ENCODE results near the gene SYNJ2. TPM values are rescaled to one million over a fixed set of nuclear protein-coding genes. Genes with fewer than 3 reads are reported as not detected.

SYNJ2 gene
- polyA plus RNA-seq, 2 of the 4 experiments (the other 2 are of a cell fraction): 22.3 to 26.5 TPM

DNA sequence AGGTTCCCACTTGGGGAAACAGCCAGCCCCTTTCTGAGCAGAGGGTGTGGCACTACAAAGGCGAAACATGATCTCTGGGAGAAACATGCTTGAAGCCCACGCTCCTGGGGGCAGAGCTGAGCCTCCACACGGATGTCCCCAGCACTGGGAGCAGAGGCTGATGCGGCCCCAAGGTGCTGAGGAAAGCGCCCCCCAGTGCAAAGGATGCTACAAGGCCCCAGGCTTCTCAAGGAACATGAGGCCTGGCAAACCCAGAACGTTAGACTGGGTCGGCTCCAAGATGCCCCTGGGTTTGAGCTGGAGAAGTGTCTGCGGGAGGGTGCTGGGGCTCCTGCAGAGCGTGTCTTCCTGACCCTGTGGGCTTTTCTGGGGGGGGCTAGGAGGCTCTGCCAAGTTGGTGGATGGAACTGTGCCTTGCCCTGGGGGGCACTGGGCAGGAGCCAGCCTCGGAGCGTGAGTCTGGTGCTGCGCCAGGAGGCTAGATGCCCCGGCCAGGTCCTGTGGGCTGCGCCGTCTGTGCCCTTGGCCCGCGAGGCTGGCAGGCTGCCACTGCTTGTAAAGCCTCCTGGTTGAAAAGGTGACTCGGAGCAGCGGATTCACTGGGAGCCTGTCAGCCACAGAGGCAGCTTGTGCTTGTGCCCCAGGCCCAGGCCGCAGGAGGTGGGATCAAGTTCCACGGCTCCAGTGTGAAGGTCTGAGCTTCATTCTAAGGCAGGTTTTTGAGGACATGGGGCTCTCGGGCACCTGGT, 8.1 kb downstream of the SYNJ2 start:
- TF ChIP-seq FOXS1 (CRISPR knock-in tag; IDR thresholded peaks at IDR 0.05) (no peak), EP300 (IDR thresholded peaks at IDR 0.05) (peak in 1 of 2 experiments; percentile 20; a peak in 1 of 5 replicates)
- TF ChIP-seq, protein P1, sequence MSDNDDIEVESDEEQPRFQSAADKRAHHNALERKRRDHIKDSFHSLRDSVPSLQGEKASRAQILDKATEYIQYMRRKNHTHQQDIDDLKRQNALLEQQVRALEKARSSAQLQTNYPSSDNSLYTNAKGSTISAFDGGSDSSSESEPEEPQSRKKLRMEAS (IDR thresholded peaks at IDR 0.05): 0 out of 2 replicates have a peak, but pooled peaks have one; percentile 27
- Histone ChIP-seq H3K9me3 (no peaks in the 10 kb centered on the region), H3K4me2 (peak overlapping the region; percentile 87), H3K4me3 (0 out of 3 replicates have a peak overlapping the region, but pooled peaks have one; percentile 11), H3K27ac (peak overlapping the region; percentile 78 to 82), H3K4me1 (peaks cover 84% of the 10 kb centered on the region)
- peak; percentile 65 to 68 for ATAC-seq
- WGBS (ENCODE audit: missing lambda C conversion rate): 12% methylated on average over 7 of the region's 22 CpGs
- POLR2A ChIA-PET: no interaction called here
- CTCF ChIA-PET: interaction anchor here (1.1 to 2.1 kb wide), 3 partner anchors 10 to 82 kb away, joined by 3 to 10 read pairs (median 3); no protein-coding TSS in a partner anchor
- FAIRE-seq: no peak
- DNase-seq (ENCODE audit: low read depth in 1 of 2, low spot score in 1 of 2): peak in 1 of 2 experiments; percentile 50

DNA sequence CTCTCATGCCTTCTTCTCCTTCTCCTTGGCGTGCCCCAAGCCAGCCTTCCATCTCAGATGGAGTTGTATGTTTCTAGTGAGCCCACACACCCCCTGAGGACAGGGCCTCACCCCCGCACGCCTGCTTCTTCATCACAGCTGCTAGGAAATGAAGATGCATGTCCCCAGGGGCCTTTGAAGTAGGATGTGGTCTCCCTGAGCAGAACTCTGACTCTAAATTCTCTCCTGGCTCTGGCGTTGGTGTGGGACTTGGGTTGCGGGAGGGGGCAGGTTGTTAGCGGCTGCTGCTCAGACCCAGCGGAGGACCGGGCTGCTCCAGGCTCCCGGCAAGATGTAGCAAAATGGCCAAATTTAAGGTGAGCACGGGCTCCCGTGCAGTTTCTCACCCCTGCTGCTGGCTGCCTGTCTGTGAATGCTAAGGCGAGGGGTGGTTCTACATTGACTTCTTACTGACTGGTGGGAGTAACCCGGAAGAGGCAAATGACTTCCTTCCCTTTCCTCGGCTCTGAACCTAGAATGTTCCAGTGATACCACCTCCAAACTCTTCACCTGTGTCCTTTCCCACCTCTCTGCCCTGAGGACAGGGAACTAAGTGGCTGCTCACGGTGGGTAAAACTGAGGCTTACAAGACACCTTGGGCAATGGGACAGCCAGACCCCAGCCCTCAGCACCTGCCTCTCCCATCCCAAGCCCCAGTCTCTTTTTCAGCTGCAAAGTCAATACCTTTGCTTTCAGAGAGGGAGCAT, 8.8 kb downstream of the SYNJ2 start:
- peaks cover 80% of the 10 kb centered on the region for H3K4me1 ChIP-seq
- 77% methylated on average over 9 of the region's 15 CpGs for whole genome bisulfite sequencing (ENCODE audit: missing lambda C conversion rate)
- no peak overlapping the region for H3K4me3 ChIP-seq
- ChIA-PET CTCF (interaction anchor here (1.0 to 1.5 kb wide), 4 partner anchors 9 to 50 kb away, joined by 3 to 5 read pairs (median 3); no protein-coding TSS in a partner anchor), POLR2A (no interaction called here)
- H3K9me3 ChIP-seq: no peaks in the 10 kb centered on the region
- peak overlapping the region; percentile 78 to 82 for H3K27ac ChIP-seq
- no peak for DNase-seq (ENCODE audit: low read depth in 1 of 2, low spot score in 1 of 2)
- TF ChIP-seq EHF (CRISPR knock-in tag; IDR thresholded peaks at IDR 0.05) (no peak), HEYL (CRISPR knock-in tag; IDR thresholded peaks at IDR 0.05) (no peak), POLR2AphosphoS2 (conservative IDR thresholded peaks at IDR 0.05; ENCODE audit: low read length) (no peak), POLR2A (IDR thresholded peaks at IDR 0.05; ENCODE audit: low read length) (no peak), CHD2 (IDR thresholded peaks at IDR 0.05; ENCODE audit: low read length, partially characterized antibody) (no peak)
- TF ChIP-seq, protein P2, sequence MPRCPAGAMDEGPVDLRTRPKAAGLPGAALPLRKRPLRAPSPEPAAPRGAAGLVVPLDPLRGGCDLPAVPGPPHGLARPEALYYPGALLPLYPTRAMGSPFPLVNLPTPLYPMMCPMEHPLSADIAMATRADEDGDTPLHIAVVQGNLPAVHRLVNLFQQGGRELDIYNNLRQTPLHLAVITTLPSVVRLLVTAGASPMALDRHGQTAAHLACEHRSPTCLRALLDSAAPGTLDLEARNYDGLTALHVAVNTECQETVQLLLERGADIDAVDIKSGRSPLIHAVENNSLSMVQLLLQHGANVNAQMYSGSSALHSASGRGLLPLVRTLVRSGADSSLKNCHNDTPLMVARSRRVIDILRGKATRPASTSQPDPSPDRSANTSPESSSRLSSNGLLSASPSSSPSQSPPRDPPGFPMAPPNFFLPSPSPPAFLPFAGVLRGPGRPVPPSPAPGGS (IDR thresholded peaks at IDR 0.05): no peak
- H3K4me2 ChIP-seq: peak overlapping the region; percentile 87
- FAIRE-seq: no peak
- ATAC-seq: peak in 1 of 2 experiments; percentile 18; a peak in 1 of 6 replicates

DNA sequence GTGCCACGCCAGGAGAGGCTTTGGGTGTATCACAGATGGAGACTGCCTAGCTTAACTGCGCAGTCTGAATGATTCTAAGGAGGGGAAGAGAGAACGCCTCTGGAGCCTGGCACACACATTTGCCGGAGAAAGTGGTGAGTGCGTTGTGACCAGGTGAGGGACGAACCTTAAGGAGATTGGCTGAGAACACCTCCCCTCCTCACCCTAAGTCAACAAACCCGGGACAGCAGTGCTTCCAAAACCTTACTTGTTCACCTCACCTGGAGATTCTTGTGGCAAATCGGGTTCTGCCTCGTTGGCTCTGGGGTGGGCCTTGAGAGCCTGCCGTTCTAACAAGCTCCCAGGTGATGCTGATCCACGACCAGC, 9.4 kb downstream of the SYNJ2 start:
- peak overlapping the region in 1 of 2 experiments; percentile 82; a peak in 3 of 6 replicates for H3K27ac ChIP-seq
- ATAC-seq (no peak), DNase-seq (ENCODE audit: low read depth in 1 of 2, low spot score in 1 of 2) (no peak), FAIRE-seq (no peak)
- H3K4me3 ChIP-seq: no peak overlapping the region
- H3K4me1 ChIP-seq: peaks cover 74% of the 10 kb centered on the region
- H3K9me3 ChIP-seq: no peaks in the 10 kb centered on the region
- WGBS (ENCODE audit: missing lambda C conversion rate): 88% methylated on average over 9 of the region's 11 CpGs
- peak overlapping the region; percentile 87; the same call in 2 of the 3 replicates for H3K4me2 ChIP-seq
- ChIA-PET POLR2A (no interaction called here), CTCF (interaction anchor here (1.0 to 1.5 kb wide), 3 partner anchors 9 to 50 kb away, joined by 3 to 5 read pairs (median 3); no protein-coding TSS in a partner anchor)
- no peak for TF ChIP-seq JUNB (IDR thresholded peaks at IDR 0.05)
- no peak for TF ChIP-seq BHLHE40 (IDR thresholded peaks at IDR 0.05; ENCODE audit: low read depth, low read length)
- no peak for TF ChIP-seq GATA3 (IDR thresholded peaks at IDR 0.05; ENCODE audit: borderline replicate concordance)
- TF ChIP-seq CBX8 (IDR thresholded peaks at IDR 0.05): no peak
- TF ChIP-seq RNF2 (IDR thresholded peaks at IDR 0.05; ENCODE audit: borderline replicate concordance, low read depth): no peak
- no peak for TF ChIP-seq ZFP36 (IDR thresholded peaks at IDR 0.05; ENCODE audit: borderline replicate concordance, partially characterized antibody)
- TF ChIP-seq, protein P3, sequence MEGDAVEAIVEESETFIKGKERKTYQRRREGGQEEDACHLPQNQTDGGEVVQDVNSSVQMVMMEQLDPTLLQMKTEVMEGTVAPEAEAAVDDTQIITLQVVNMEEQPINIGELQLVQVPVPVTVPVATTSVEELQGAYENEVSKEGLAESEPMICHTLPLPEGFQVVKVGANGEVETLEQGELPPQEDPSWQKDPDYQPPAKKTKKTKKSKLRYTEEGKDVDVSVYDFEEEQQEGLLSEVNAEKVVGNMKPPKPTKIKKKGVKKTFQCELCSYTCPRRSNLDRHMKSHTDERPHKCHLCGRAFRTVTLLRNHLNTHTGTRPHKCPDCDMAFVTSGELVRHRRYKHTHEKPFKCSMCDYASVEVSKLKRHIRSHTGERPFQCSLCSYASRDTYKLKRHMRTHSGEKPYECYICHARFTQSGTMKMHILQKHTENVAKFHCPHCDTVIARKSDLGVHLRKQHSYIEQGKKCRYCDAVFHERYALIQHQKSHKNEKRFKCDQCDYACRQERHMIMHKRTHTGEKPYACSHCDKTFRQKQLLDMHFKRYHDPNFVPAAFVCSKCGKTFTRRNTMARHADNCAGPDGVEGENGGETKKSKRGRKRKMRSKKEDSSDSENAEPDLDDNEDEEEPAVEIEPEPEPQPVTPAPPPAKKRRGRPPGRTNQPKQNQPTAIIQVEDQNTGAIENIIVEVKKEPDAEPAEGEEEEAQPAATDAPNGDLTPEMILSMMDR (IDR thresholded peaks at IDR 0.05): no peak
- no peak for TF ChIP-seq EHF (CRISPR knock-in tag; IDR thresholded peaks at IDR 0.05)
- TF ChIP-seq PHF8 (IDR thresholded peaks at IDR 0.05; ENCODE audit: borderline replicate concordance, low read depth): no peak
- TF ChIP-seq, protein P4, sequence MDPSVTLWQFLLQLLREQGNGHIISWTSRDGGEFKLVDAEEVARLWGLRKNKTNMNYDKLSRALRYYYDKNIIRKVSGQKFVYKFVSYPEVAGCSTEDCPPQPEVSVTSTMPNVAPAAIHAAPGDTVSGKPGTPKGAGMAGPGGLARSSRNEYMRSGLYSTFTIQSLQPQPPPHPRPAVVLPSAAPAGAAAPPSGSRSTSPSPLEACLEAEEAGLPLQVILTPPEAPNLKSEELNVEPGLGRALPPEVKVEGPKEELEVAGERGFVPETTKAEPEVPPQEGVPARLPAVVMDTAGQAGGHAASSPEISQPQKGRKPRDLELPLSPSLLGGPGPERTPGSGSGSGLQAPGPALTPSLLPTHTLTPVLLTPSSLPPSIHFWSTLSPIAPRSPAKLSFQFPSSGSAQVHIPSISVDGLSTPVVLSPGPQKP (IDR thresholded peaks at IDR 0.05; ENCODE audit: low read depth, low read length): no peak
- TF ChIP-seq, protein P5, sequence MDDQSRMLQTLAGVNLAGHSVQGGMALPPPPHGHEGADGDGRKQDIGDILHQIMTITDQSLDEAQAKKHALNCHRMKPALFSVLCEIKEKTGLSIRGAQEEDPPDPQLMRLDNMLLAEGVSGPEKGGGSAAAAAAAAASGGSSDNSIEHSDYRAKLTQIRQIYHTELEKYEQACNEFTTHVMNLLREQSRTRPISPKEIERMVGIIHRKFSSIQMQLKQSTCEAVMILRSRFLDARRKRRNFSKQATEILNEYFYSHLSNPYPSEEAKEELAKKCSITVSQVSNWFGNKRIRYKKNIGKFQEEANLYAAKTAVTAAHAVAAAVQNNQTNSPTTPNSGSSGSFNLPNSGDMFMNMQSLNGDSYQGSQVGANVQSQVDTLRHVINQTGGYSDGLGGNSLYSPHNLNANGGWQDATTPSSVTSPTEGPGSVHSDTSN (IDR thresholded peaks at IDR 0.05): no peak
- TF ChIP-seq, protein P6, sequence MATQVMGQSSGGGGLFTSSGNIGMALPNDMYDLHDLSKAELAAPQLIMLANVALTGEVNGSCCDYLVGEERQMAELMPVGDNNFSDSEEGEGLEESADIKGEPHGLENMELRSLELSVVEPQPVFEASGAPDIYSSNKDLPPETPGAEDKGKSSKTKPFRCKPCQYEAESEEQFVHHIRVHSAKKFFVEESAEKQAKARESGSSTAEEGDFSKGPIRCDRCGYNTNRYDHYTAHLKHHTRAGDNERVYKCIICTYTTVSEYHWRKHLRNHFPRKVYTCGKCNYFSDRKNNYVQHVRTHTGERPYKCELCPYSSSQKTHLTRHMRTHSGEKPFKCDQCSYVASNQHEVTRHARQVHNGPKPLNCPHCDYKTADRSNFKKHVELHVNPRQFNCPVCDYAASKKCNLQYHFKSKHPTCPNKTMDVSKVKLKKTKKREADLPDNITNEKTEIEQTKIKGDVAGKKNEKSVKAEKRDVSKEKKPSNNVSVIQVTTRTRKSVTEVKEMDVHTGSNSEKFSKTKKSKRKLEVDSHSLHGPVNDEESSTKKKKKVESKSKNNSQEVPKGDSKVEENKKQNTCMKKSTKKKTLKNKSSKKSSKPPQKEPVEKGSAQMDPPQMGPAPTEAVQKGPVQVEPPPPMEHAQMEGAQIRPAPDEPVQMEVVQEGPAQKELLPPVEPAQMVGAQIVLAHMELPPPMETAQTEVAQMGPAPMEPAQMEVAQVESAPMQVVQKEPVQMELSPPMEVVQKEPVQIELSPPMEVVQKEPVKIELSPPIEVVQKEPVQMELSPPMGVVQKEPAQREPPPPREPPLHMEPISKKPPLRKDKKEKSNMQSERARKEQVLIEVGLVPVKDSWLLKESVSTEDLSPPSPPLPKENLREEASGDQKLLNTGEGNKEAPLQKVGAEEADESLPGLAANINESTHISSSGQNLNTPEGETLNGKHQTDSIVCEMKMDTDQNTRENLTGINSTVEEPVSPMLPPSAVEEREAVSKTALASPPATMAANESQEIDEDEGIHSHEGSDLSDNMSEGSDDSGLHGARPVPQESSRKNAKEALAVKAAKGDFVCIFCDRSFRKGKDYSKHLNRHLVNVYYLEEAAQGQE (IDR thresholded peaks at IDR 0.05): no peak
- no peak for TF ChIP-seq KDM1A (IDR thresholded peaks at IDR 0.05; ENCODE audit: low read depth)
- TF ChIP-seq HOXB5 (CRISPR knock-in tag; IDR thresholded peaks at IDR 0.05): no peak
